Left ventricle myocardium inferior (tissue), 1 donor: Measurements from ENCODE around the gene VCL. TPM values are rescaled to one million over a fixed set of nuclear protein-coding genes. Genes with fewer than 3 reads are reported as not detected.
A peak's percentile ranks its signal among the peaks of the same experiment; 100 is the strongest.

ENCODE experiments used
- DNase-seq: peaks from one replicate; pipeline ENCODE4 v3.0.0-alpha.2; 2020
- H3K27ac ChIP-seq: fragments of 200-600 bp; replicated peaks from 2 replicates; pipeline ENCODE4 v1.8.0; 2021
- H3K27me3 ChIP-seq: fragments of 200-600 bp; 2 replicates; pipeline ENCODE4 v1.8.0; 2021; ENCODE audit warnings: low read depth
- H3K36me3 ChIP-seq: fragments of 200-600 bp; 2 replicates; pipeline ENCODE4 v1.8.0; 2021
- H3K4me1 ChIP-seq: fragments of 200-600 bp; 2 replicates; pipeline ENCODE4 v1.8.0; 2021
- H3K4me3 ChIP-seq: fragments of 200-600 bp; 2 replicates; pipeline ENCODE4 v1.8.0; 2021; ENCODE audit warnings: mild to moderate bottlenecking, moderate library complexity
- H3K9me3 ChIP-seq: fragments of 200-600 bp; replicated peaks from 2 replicates; pipeline ENCODE4 v1.8.0; 2021
- intact Hi-C: fragments of 100-400 bp; cut with micrococcal nuclease; formaldehyde crosslinking; loops from one replicate; pipeline ENCODE4 v1.11.0; 2022
- total RNA-seq: library from RNA; stranded (reverse); fragmentation: NEBNext Ultra II Directional; extraction: Animal tissue kit (Norgen Biotek cat#: 25700); gene quantifications from one replicate; pipeline ENCODE4 v1.2.1, GENCODE V29; 2021
- TF ChIP-seq, protein P1 (sequence below): fragments of 200-600 bp; IDR thresholded peaks from 2 replicates; pipeline ENCODE4 v1.8.0; 2021; ENCODE audit warnings: antibody characterized with exemption, mild to moderate bottlenecking, borderline replicate concordance
- donor health status: DM: no; HTN: yes; CAD: no; lungs with severe emphysema.

VCL gene
- total RNA-seq, 1 donor from 2014 or later = 227 TPM

DNA sequence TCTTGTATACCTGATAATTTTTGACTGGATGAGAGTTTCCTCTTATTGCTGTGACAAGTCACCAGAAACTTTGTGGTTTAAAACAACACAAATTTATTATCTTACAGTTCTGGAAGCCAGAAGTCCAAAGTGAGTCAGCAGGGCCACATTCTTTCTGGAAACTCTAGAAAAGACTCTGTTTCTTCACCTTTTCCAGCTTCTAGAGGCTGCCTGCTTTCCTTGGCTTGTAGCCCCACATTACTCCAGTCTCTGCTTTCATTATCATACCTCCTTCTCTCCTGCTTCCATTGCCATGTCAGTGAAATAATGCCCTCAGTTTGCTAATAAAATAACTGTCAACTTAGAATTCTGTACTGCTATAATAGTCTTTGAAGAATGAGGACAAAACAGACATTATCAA lies 65.3 kb downstream of the VCL start:
- Histone ChIP-seq H3K9me3 (peaks cover 11% of the 10 kb centered on the region), H3K27ac (no peak overlapping the region), H3K4me1 (peaks cover 52% of the 10 kb centered on the region), H3K27me3 (no peaks in the 10 kb centered on the region), H3K4me3 (no peak overlapping the region), H3K36me3 (peaks cover 33% of the 10 kb centered on the region)
- no peak for DNase-seq
- TF ChIP-seq, protein P1, sequence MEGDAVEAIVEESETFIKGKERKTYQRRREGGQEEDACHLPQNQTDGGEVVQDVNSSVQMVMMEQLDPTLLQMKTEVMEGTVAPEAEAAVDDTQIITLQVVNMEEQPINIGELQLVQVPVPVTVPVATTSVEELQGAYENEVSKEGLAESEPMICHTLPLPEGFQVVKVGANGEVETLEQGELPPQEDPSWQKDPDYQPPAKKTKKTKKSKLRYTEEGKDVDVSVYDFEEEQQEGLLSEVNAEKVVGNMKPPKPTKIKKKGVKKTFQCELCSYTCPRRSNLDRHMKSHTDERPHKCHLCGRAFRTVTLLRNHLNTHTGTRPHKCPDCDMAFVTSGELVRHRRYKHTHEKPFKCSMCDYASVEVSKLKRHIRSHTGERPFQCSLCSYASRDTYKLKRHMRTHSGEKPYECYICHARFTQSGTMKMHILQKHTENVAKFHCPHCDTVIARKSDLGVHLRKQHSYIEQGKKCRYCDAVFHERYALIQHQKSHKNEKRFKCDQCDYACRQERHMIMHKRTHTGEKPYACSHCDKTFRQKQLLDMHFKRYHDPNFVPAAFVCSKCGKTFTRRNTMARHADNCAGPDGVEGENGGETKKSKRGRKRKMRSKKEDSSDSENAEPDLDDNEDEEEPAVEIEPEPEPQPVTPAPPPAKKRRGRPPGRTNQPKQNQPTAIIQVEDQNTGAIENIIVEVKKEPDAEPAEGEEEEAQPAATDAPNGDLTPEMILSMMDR = no peak
- intact Hi-C loops = no loop called here

DNA sequence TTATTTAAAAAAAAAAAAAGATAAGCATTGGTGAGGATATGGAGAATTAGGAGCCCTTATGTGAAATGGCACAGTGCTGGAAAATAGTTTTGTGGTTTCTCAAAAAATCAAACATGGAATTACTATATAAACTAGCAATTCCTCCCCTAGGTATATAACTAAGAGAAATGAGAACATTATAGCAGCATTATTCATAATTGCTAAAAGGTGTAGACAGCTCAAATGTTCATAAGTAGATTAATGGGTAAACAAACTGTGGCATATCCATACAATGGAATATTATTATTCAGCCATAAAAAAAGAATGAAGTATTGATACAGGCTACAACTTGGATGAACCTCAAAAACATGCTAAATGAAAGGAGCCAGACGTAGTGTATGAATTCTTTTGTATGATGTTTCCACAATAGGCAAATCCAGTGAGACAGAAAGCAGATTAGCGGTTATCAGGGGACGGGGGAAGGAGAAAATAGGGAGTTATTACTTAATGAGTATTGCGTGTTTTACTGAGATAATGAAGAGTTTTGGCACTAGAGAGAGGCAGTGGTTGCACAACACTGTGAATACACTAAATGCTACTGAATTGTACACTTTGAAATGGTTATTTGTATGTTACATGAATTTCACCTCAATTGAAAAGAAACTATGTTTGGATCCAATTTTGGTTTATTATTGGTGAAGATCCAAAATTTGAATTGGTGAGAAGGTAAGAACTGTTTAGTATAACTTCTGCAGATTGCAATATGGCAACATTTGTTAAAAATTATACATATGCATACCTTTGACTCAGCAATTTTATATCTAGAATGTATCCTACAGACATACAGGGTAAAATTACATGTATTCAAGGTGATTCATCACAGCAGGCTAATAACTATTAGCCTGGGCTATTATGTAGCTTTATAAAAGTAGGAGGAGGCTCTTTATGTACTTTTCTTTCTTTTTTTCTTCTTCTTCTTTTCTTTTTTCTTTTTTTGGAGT lies 69.7 kb downstream of the VCL start:
- Histone ChIP-seq H3K36me3 (peaks cover 34% of the 10 kb centered on the region), H3K27ac (peak overlapping the region; percentile 54), H3K27me3 (no peaks in the 10 kb centered on the region), H3K4me3 (no peak overlapping the region), H3K9me3 (peaks cover 10% of the 10 kb centered on the region), H3K4me1 (peaks cover 63% of the 10 kb centered on the region)
- TF ChIP-seq, protein P1 = no peak
- no peak for DNase-seq
- intact Hi-C loops = no loop called here

DNA sequence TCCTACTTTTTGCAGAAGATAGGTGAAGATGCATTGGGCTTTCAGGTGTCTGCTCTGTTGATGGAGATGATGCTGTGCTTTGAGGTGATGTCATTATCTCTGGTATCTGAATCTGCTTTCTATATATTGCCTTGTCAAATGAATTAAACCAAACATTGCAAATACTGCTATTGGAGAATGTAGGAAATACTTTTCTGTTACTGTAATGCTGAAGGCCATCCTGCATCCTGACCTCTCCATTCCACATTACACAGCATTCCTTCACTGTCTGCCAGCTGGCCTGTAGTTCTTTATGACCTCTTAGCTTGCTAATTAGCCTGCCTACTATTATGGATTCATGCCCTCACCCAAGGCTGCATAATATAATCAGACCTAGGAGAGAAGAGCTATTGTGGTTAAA lies 73.2 kb downstream of the VCL start:
- Histone ChIP-seq H3K36me3 (peaks cover 42% of the 10 kb centered on the region), H3K9me3 (no peaks in the 10 kb centered on the region), H3K4me1 (peaks cover 75% of the 10 kb centered on the region), H3K27me3 (no peaks in the 10 kb centered on the region), H3K4me3 (no peak overlapping the region), H3K27ac (peak overlapping the region; percentile 41)
- no peak for DNase-seq
- TF ChIP-seq, protein P1 = no peak
- intact Hi-C loops = no loop called here

DNA sequence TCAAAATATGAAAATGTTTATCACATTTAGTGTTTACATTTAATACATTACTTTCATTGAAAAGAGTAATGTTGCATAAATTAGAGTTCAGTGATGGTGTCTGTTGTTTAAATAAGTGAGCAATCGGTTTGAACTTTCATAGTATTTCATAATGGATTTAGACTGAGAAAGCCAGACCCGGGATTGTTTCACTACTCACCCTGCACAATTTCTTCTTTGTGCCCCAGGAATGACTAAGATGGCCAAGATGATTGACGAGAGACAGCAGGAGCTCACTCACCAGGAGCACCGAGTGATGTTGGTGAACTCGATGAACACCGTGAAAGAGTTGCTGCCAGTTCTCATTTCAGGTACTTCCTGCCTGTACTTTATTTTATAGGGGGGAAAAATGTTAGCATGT lies 74.6 kb downstream of the VCL start:
- no peak for DNase-seq
- peak overlapping the region; percentile 12 for H3K27ac ChIP-seq

DNA sequence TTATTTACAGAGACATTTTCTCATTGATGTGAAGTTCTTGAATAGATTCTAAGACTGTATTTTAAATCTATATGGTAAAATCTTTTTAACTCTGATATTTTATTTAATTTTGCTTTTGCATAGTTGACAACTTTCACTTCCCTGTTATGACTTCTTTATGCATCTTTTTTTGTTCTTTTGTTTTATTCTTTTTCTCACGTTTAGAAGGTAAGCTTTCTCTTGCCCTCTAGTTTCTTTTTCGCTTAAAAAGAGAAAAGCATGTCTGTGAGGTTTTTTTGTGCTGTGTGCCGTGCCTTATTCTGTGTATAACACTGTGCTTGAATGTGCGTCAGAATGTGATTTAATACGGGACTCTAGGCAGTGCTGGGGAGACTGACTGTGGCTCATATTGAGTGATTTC lies 78.0 kb downstream of the VCL start:
- Histone ChIP-seq H3K4me1 (peaks cover 74% of the 10 kb centered on the region), H3K9me3 (no peaks in the 10 kb centered on the region), H3K4me3 (no peak overlapping the region), H3K27me3 (no peaks in the 10 kb centered on the region), H3K36me3 (peaks cover 51% of the 10 kb centered on the region), H3K27ac (no peak overlapping the region)
- intact Hi-C loops = no loop called here
- DNase-seq = no peak
- TF ChIP-seq, protein P1 = no peak

More for the DNA sequence above, 74.6 kb downstream of the VCL start:
- Histone ChIP-seq H3K9me3 (no peaks in the 10 kb centered on the region), H3K4me3 (no peak overlapping the region), H3K36me3 (peaks cover 51% of the 10 kb centered on the region), H3K4me1 (peaks cover 76% of the 10 kb centered on the region), H3K27me3 (no peaks in the 10 kb centered on the region)
- intact Hi-C loops = no loop called here
- TF ChIP-seq, protein P1 = no peak
